AG10803 (cell line): ENCODE results near the gene DZANK1.

Experiments used
- DNase-seq: peaks from one replicate; pipeline ENCODE4 v3.0.0; 2010; ENCODE audit warnings: low read depth
- H3K4me3 ChIP-seq: 2 replicates; pipeline ENCODE4 v1.5.1; 2011; ENCODE audit warnings: mild to moderate bottlenecking, low read length, control low read depth
- CTCF ChIP-seq: conservative IDR thresholded peaks from 2 replicates; pipeline ENCODE4 v1.5.1; 2011; ENCODE audit warnings: mild to moderate bottlenecking, low read length, control low read depth, inconsistent platforms

Gene DZANK1

GRCh38 chr20:18416486-18416885 is 50.3 kb downstream of the DZANK1 start:
- TF ChIP-seq CTCF: no peak
- DNase-seq: no peak
- H3K4me3 ChIP-seq: no peak overlapping the region

- no peak for TF ChIP-seq CTCF
- DNase-seq: no peak
Observed at GRCh38 chr20:18414140-18414539, 52.7 kb downstream of the DZANK1 start.

GRCh38 chr20:18412221-18412901 is 54.5 kb downstream of the DZANK1 start:
- no peak for DNase-seq
- no peak for TF ChIP-seq CTCF
- H3K4me3 ChIP-seq: no peak overlapping the region

More at GRCh38 chr20:18414140-18414539, 52.7 kb downstream of the DZANK1 start:
- no peak overlapping the region for H3K4me3 ChIP-seq

- no peak for TF ChIP-seq CTCF
- no peak for DNase-seq
- H3K4me3 ChIP-seq: no peak overlapping the region
Observed at GRCh38 chr20:18405826-18406225, 61.0 kb downstream of the DZANK1 start.

GRCh38 chr20:18404172-18404571 is 62.7 kb downstream of the DZANK1 start:
- H3K4me3 ChIP-seq: no peak overlapping the region
- DNase-seq: peak; percentile 28
- no peak for TF ChIP-seq CTCF

GRCh38 chr20:18403269-18403668 is 63.6 kb downstream of the DZANK1 start:
- H3K4me3 ChIP-seq: no peak overlapping the region
- no peak for TF ChIP-seq CTCF
- no peak for DNase-seq

- no peak for TF ChIP-seq CTCF
- DNase-seq: no peak
- H3K4me3 ChIP-seq: no peak overlapping the region
Observed at GRCh38 chr20:18401305-18401704, 65.5 kb downstream of the DZANK1 start.
